Fibroblast of lung (primary cell): ENCODE results near the gene SLC24A4. TPM values are rescaled to one million over a fixed set of nuclear protein-coding genes. Genes with fewer than 3 reads are reported as not detected.

ENCODE experiments used
- DNase-seq, 2 donors: peaks; one replicate each; pipeline versions ENCODE4 v3.0.0 to v3.0.0-alpha.2; 2010; ENCODE audit warnings: low read depth in 2 of 2
- H2AFZ ChIP-seq: 2 replicates; pipeline ENCODE4 v1.5.1; 2012; ENCODE audit warnings: low read length, control low read depth, inconsistent platforms
- H3K27ac ChIP-seq: 2 replicates; pipeline ENCODE4 v1.5.1; 2011; ENCODE audit warnings: low read length, control low read depth; ENCODE audit not compliant: insufficient read depth
- H3K27me3 ChIP-seq: 2 replicates; pipeline ENCODE4 v1.5.1; 2011; ENCODE audit warnings: mild to moderate bottlenecking, low read length; ENCODE audit not compliant: control insufficient read depth, insufficient read depth
- H3K36me3 ChIP-seq: 2 replicates; pipeline ENCODE4 v1.5.1; 2011; ENCODE audit warnings: low read length; ENCODE audit not compliant: control insufficient read depth, insufficient read depth
- H3K4me1 ChIP-seq: 2 replicates; pipeline ENCODE4 v1.5.1; 2011; ENCODE audit warnings: low read length; ENCODE audit not compliant: control insufficient read depth, insufficient read depth; ENCODE audit errors: extremely low read depth
- H3K4me2 ChIP-seq: 2 replicates; pipeline ENCODE4 v1.5.1; 2011; ENCODE audit warnings: low read length, control low read depth; ENCODE audit not compliant: insufficient read depth; ENCODE audit errors: extremely low read depth
- H3K4me3 ChIP-seq, 4 experiments: fragments of 200-600 bp in 1 of 4; sonication (generic) in 1 of 4; replicated peaks in 1 of 4; 2 replicates each; pipeline ENCODE4 v1.5.1; 2011 to 2016; ENCODE audit warnings: low read length in 4 of 4, low read depth in 3 of 4, mild to moderate bottlenecking in 3 of 4, control low read depth in 2 of 4, inconsistent platforms in 1 of 4, mixed read lengths in 1 of 4; ENCODE audit not compliant: insufficient read depth in 1 of 4; ENCODE audit errors: control extremely low read depth in 1 of 4
- H3K79me2 ChIP-seq: 2 replicates; pipeline ENCODE4 v1.5.1; 2012; ENCODE audit warnings: mild to moderate bottlenecking, low read length, inconsistent platforms; ENCODE audit not compliant: control insufficient read depth, insufficient read depth
- H3K9ac ChIP-seq: 2 replicates; pipeline ENCODE4 v1.5.1; 2011; ENCODE audit warnings: mild to moderate bottlenecking, low read length, control low read depth; ENCODE audit not compliant: insufficient read depth
- H3K9me3 ChIP-seq: 2 replicates; pipeline ENCODE4 v1.5.1; 2012; ENCODE audit warnings: low read depth, low read length; ENCODE audit not compliant: control insufficient read depth, insufficient read depth
- H4K20me1 ChIP-seq: 2 replicates; pipeline ENCODE4 v1.5.1; 2011; ENCODE audit warnings: low read length; ENCODE audit not compliant: control insufficient read depth, insufficient read depth; ENCODE audit errors: extremely low read depth
- EZH2 ChIP-seq: IDR thresholded peaks from 2 replicates; pipeline ENCODE4 v1.5.1; 2012; ENCODE audit warnings: low read length, control low read depth, mild to moderate bottlenecking; ENCODE audit errors: missing control alignments
- polyA plus RNA-seq, 2 donors: library from polyadenylated mRNA; depleted of rRNA in 1 of 2; stranded (reverse) in 1 of 2; unstranded in 1 of 2; fragments of >200 nt; gene quantifications; 2 replicates each; pipeline ENCODE4 v1.2.1, GENCODE V29; 2011 to 2012; ENCODE audit warnings: missing spikeins in 1 of 2
- total RNA-seq: library from RNA; depleted of rRNA; stranded (reverse); fragments of >200 nt; gene quantifications from 2 replicates; pipeline ENCODE4 v1.2.1, GENCODE V29; 2014
- TF ChIP-seq, protein P1 (sequence below), 2 donors: IDR thresholded peaks in 1 of 2; conservative IDR thresholded peaks in 1 of 2; 1 replicate in 1 of 2; 2 replicates in 1 of 2; pipeline ENCODE4 v1.5.1; 2011 to 2012; ENCODE audit warnings: low read length in 2 of 2, control low read depth in 1 of 2, inconsistent platforms in 1 of 2, low read depth in 1 of 2, mild to moderate bottlenecking in 1 of 2

The SLC24A4 gene
- total and polyA plus RNA-seq, 2 donors (not counting 1 experiment from before 2014, with no cell fraction given): 0.03 TPM; not detected in 1

DNA sequence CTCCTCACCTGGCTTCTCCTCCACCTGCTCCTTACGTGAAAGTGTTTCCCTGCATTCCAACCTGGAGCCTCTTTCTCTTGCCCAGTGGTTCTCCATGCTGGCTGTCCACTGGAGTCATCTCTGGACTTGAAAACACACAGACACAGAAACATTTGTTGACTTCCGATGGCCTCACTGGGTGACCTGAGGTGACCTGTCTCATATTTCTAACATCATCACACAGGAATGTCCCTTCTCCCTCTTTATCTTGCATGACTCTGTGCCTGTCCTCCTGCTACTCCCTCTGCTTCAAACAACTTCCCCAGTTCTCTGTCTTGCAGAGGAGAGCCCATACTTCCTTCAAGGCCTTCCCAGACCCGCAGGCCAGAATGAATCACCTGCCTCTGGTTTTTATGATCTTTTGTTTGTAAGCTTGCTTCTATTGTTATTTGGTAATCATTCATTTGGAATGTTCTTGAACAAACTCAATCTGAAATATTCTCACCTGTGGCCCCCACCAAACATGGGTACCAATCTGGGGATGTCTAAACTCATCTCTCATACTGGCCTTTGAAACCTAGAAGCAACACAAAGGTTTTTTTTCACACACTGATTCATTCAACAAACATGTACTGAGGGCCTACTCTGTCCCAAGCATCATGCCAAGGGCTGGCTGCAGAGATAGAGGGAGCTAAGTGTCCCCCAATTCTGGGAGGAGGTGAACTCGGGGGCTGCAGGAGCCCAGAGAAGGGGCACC, 181.0 kb downstream of the SLC24A4 start:
- no peak overlapping the region for H3K9ac ChIP-seq
- H3K4me2 ChIP-seq: peak overlapping the region; percentile 36
- peak overlapping the region; percentile 1 for H3K27ac ChIP-seq
- H3K4me3 ChIP-seq: no peak overlapping the region
- no peak overlapping the region for H2AFZ ChIP-seq
- no peaks in the 10 kb centered on the region for H3K9me3 ChIP-seq
- peak; percentile 31 to 72 for DNase-seq
- H3K79me2 ChIP-seq: no peaks in the 10 kb centered on the region
- H3K27me3 ChIP-seq: no peaks in the 10 kb centered on the region
- TF ChIP-seq, protein P1, sequence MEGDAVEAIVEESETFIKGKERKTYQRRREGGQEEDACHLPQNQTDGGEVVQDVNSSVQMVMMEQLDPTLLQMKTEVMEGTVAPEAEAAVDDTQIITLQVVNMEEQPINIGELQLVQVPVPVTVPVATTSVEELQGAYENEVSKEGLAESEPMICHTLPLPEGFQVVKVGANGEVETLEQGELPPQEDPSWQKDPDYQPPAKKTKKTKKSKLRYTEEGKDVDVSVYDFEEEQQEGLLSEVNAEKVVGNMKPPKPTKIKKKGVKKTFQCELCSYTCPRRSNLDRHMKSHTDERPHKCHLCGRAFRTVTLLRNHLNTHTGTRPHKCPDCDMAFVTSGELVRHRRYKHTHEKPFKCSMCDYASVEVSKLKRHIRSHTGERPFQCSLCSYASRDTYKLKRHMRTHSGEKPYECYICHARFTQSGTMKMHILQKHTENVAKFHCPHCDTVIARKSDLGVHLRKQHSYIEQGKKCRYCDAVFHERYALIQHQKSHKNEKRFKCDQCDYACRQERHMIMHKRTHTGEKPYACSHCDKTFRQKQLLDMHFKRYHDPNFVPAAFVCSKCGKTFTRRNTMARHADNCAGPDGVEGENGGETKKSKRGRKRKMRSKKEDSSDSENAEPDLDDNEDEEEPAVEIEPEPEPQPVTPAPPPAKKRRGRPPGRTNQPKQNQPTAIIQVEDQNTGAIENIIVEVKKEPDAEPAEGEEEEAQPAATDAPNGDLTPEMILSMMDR (conservative IDR thresholded peaks at IDR 0.05 in 1 of 2, IDR thresholded peaks at IDR 0.05 in 1 of 2; ENCODE audit: low read depth in 1 of 2, low read length in 2 of 2): no peak
- no peak for TF ChIP-seq EZH2
- H3K36me3 ChIP-seq: no peaks in the 10 kb centered on the region
- H4K20me1 ChIP-seq: no peaks in the 10 kb centered on the region
- H3K4me1 ChIP-seq: peaks cover 13% of the 10 kb centered on the region

DNA sequence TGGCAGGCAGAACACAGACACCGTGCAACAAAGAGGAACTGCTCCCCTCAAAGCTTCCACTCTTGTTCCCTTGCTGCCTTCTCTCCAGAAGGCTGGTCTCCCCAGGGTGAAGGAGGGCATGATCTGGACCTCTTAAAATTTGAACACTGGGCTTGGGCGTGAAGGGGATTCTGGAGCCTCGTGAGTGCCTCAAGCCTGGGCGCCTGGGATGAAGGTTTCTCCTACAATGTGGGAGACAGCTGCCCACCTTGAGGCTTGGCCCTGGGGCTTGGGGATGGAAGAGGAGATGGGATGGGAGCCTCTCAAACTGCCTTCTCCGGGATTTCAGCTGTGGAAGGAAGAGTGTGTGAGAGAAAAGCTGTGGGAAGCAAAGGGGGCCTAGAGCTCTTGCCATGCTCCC, 182.9 kb downstream of the SLC24A4 start:
- Histone ChIP-seq H3K4me1 (peaks cover 17% of the 10 kb centered on the region), H3K4me2 (no peak overlapping the region), H2AFZ (no peak overlapping the region), H3K27me3 (no peaks in the 10 kb centered on the region), H4K20me1 (no peaks in the 10 kb centered on the region), H3K79me2 (no peaks in the 10 kb centered on the region), H3K27ac (no peak overlapping the region), H3K4me3 (no peak overlapping the region), H3K36me3 (no peaks in the 10 kb centered on the region), H3K9ac (no peak overlapping the region), H3K9me3 (no peaks in the 10 kb centered on the region)
- no peak for TF ChIP-seq EZH2
- TF ChIP-seq, protein P1 (conservative IDR thresholded peaks at IDR 0.05 in 1 of 2, IDR thresholded peaks at IDR 0.05 in 1 of 2; ENCODE audit: low read depth in 1 of 2, low read length in 2 of 2): no peak
- no peak for DNase-seq

DNA sequence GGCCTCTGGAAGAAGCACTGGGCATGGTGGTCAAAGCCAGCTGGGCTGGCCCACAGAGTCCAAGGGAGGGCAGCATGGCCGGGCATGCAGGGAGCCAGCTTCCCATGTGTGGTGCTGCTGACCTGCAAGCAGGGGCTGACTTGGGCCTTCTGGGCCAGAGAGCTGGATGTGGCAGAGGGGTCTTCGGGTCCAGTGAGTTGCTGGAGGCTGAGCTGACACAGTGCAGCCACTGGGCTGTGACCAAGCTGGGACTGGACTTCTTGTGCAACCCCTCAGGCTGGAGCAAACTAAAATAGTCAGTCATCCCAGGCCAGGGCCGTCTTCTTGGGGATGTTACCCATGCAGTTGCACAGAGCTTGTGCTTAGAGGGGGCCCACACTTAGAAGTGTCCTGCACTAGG, 183.3 kb downstream of the SLC24A4 start:
- no peak for DNase-seq
- Histone ChIP-seq H3K4me2 (no peak overlapping the region), H3K27ac (no peak overlapping the region), H3K9me3 (no peaks in the 10 kb centered on the region), H3K4me3 (no peak overlapping the region), H4K20me1 (no peaks in the 10 kb centered on the region), H3K79me2 (no peaks in the 10 kb centered on the region), H3K4me1 (peaks cover 21% of the 10 kb centered on the region), H3K9ac (no peak overlapping the region), H3K36me3 (no peaks in the 10 kb centered on the region), H2AFZ (no peak overlapping the region), H3K27me3 (no peaks in the 10 kb centered on the region)
- TF ChIP-seq, protein P1 (conservative IDR thresholded peaks at IDR 0.05 in 1 of 2, IDR thresholded peaks at IDR 0.05 in 1 of 2; ENCODE audit: low read depth in 1 of 2, low read length in 2 of 2): no peak
- TF ChIP-seq EZH2: no peak
